Endometrial microvascular endothelial cells (primary cell): ENCODE data around the gene ETS2. TPM values are rescaled to one million over a fixed set of nuclear protein-coding genes. Genes with fewer than 3 reads are reported as not detected.

ENCODE experiments used
- in situ Hi-C: cut with HindIII; loops from 2 replicates; pipeline ENCODE4 v1.10.0; 2017; ENCODE audit warnings: low sequenced_read_pairs, low pct_unique_long_range_greater_than_20kb; ENCODE audit errors: inconsistent ontology term
- total RNA-seq: library from RNA; depleted of rRNA; stranded (reverse); fragments of >200 nt; gene quantifications from one replicate; pipeline ENCODE4 v1.2.3, GENCODE V29; 2015; ENCODE audit errors: inconsistent ontology term

ETS2 gene
- total RNA-seq, 1 donor from 2014 or later = 48.7 TPM

- in situ Hi-C loops = loop anchor here (25.0 kb wide), 1 partner anchor 301 kb away; no protein-coding TSS in a partner anchor
These were observed 5.5 kb downstream of the ETS2 start for GRCh38 chr21:38811257-38811656.

GRCh38 chr21:38813143-38813542 is 7.4 kb downstream of the ETS2 start:
- in situ Hi-C loops = loop anchor here (25.0 kb wide), 1 partner anchor 299 kb away; no protein-coding TSS in a partner anchor

- in situ Hi-C loops = loop anchor here (25.0 kb wide), 1 partner anchor 299 kb away; no protein-coding TSS in a partner anchor
These were observed 7.8 kb downstream of the ETS2 start for GRCh38 chr21:38813547-38813946.

- in situ Hi-C loops = loop anchor here (25.0 kb wide), 1 partner anchor 298 kb away; no protein-coding TSS in a partner anchor
These were observed 8.7 kb downstream of the ETS2 start for GRCh38 chr21:38814126-38815059.

- in situ Hi-C loops = loop anchor here (25.0 kb wide), 1 partner anchor 297 kb away; no protein-coding TSS in a partner anchor
These were observed 9.3 kb downstream of the ETS2 start for GRCh38 chr21:38815060-38815405.

GRCh38 chr21:38816400-38816977 is 10.8 kb downstream of the ETS2 start:
- in situ Hi-C loops = loop anchor here (25.0 kb wide), 1 partner anchor 296 kb away; no protein-coding TSS in a partner anchor

GRCh38 chr21:38817371-38818324 is 11.9 kb downstream of the ETS2 start:
- in situ Hi-C loops = loop anchor here (25.0 kb wide), 1 partner anchor 295 kb away; no protein-coding TSS in a partner anchor

GRCh38 chr21:38818325-38818723 is 12.6 kb downstream of the ETS2 start:
- in situ Hi-C loops = loop anchor here (25.0 kb wide), 1 partner anchor 294 kb away; no protein-coding TSS in a partner anchor

GRCh38 chr21:38819051-38819718 is 13.5 kb downstream of the ETS2 start:
- in situ Hi-C loops = loop anchor here (25.0 kb wide), 1 partner anchor 293 kb away; no protein-coding TSS in a partner anchor

- in situ Hi-C loops = loop anchor here (25.0 kb wide), 1 partner anchor 293 kb away; no protein-coding TSS in a partner anchor
These were observed 14.0 kb downstream of the ETS2 start for GRCh38 chr21:38819719-38820159.

GRCh38 chr21:38820471-38821239 is 14.9 kb downstream of the ETS2 start:
- in situ Hi-C loops = loop anchor here (25.0 kb wide), 1 partner anchor 292 kb away; no protein-coding TSS in a partner anchor

- in situ Hi-C loops = loop anchor here (25.0 kb wide), 1 partner anchor 291 kb away; no protein-coding TSS in a partner anchor
These were observed 15.5 kb downstream of the ETS2 start for GRCh38 chr21:38821248-38821647.

- in situ Hi-C loops = loop anchor here (25.0 kb wide), 1 partner anchor 290 kb away; no protein-coding TSS in a partner anchor
These were observed 16.4 kb downstream of the ETS2 start for GRCh38 chr21:38821959-38822682.

- in situ Hi-C loops = loop anchor here (25.0 kb wide), 1 partner anchor 289 kb away; no protein-coding TSS in a partner anchor
These were observed 17.1 kb downstream of the ETS2 start for GRCh38 chr21:38822778-38823238.

GRCh38 chr21:38823737-38824123 is 18.0 kb downstream of the ETS2 start:
- in situ Hi-C loops = loop anchor here (25.0 kb wide), 1 partner anchor 289 kb away; no protein-coding TSS in a partner anchor
